H1 (cell line): ENCODE measurements around the gene ASIC2. TPM values are rescaled to one million over a fixed set of nuclear protein-coding genes. Genes with fewer than 3 reads are reported as not detected.

ENCODE experiments used
- CTCF ChIA-PET: fragments of 300-600 bp; sonication (Branson Sonifier 250); formaldehyde crosslinking; loops from one replicate; lab custom pipeline; 2021; ENCODE audit not compliant: partially characterized antibody; lab: Charles Lee
- POLR2A ChIA-PET: fragments of 300-600 bp; sonication (Branson Sonifier 250); formaldehyde crosslinking; loops from one replicate; lab custom pipeline; 2021; ENCODE audit warnings: inconsistent platforms; ENCODE audit not compliant: partially characterized antibody; lab: Charles Lee
- DNase-seq, 2 experiments: peaks; one replicate each; pipeline versions ENCODE4 v3.0.0 to v3.0.0-alpha.2; 2010 to 2022; ENCODE audit warnings: low spot score in 2 of 2, low read depth in 1 of 2, mixed read lengths in 1 of 2
- FAIRE-seq: peaks from 2 replicates; lab custom pipeline; 2011; peaks lifted over from hg19 to GRCh38; lab: Jason Lieb, UNC
- H2AFZ ChIP-seq: 2 replicates; pipeline ENCODE4 v1.8.1; 2012; ENCODE audit warnings: low read length, inconsistent platforms
- H2AK5ac ChIP-seq: 2 replicates; pipeline ENCODE4 v1.6.1; 2013; ENCODE audit warnings: low read depth, low read length
- H2BK120ac ChIP-seq: replicated peaks from 2 replicates; pipeline ENCODE3; 2013; ENCODE audit warnings: low read depth, low read length, inconsistent platforms
- H2BK12ac ChIP-seq: 2 replicates; pipeline ENCODE4 v1.6.1; 2013; ENCODE audit warnings: low read depth, low read length
- H2BK15ac ChIP-seq: 2 replicates; pipeline ENCODE4 v1.6.1; 2013; ENCODE audit warnings: low read length
- H2BK20ac ChIP-seq: 2 replicates; pipeline ENCODE4 v1.6.1; 2013; ENCODE audit warnings: low read length
- H2BK5ac ChIP-seq: 2 replicates; pipeline ENCODE4 v1.6.1; 2013; ENCODE audit warnings: low read depth, low read length
- H3K14ac ChIP-seq: 2 replicates; pipeline ENCODE4 v1.6.1; 2013; ENCODE audit warnings: inconsistent platforms; ENCODE audit not compliant: insufficient read length
- H3K18ac ChIP-seq: 2 replicates; pipeline ENCODE4 v1.6.1; 2013; ENCODE audit warnings: low read length; ENCODE audit errors: extremely low read depth
- H3K23ac ChIP-seq: 2 replicates; pipeline ENCODE4 v1.6.1; 2013; ENCODE audit warnings: inconsistent platforms; ENCODE audit not compliant: insufficient read length
- H3K23me2 ChIP-seq: 2 replicates; pipeline ENCODE4 v1.6.1; 2013; ENCODE audit warnings: low read depth, low read length
- H3K27ac ChIP-seq: 2 replicates; pipeline ENCODE4 v1.6.1; 2011; ENCODE audit warnings: low read depth, low read length, inconsistent platforms
- H3K27me3 ChIP-seq, 4 experiments: replicated peaks in 1 of 4; 1 replicate in 1 of 4; 2 replicates in 3 of 4; pipeline versions ENCODE4 v1.6.1 to v1.8.1; 2011 to 2013; ENCODE audit warnings: low read length in 3 of 4, mild to moderate bottlenecking in 3 of 4, inconsistent platforms in 2 of 4, mixed read lengths in 2 of 4, moderate library complexity in 1 of 4; ENCODE audit not compliant: control insufficient read depth in 3 of 4, insufficient read depth in 3 of 4; ENCODE audit errors: extremely low read depth in 1 of 4
- H3K36me3 ChIP-seq, 4 experiments: 2 replicates each; pipeline versions ENCODE4 v1.6.1 to v1.8.1; 2011 to 2013; ENCODE audit warnings: mild to moderate bottlenecking in 4 of 4, low read length in 3 of 4, moderate library complexity in 2 of 4, control low read depth in 1 of 4, inconsistent platforms in 1 of 4; ENCODE audit not compliant: insufficient read depth in 4 of 4, control insufficient read depth in 2 of 4
- H3K4ac ChIP-seq: replicated peaks from 2 replicates; pipeline ENCODE3; 2013; ENCODE audit warnings: low read length, low read depth, mixed read lengths, inconsistent platforms; ENCODE audit not compliant: insufficient read length
- H3K4me1 ChIP-seq, 4 experiments: replicated peaks in 1 of 4; 1 replicate in 1 of 4; 2 replicates in 3 of 4; pipeline versions ENCODE4 v1.6.1 to v1.8.1; 2011 to 2013; ENCODE audit warnings: low read length in 3 of 4, inconsistent platforms in 2 of 4, mixed read lengths in 1 of 4; ENCODE audit not compliant: insufficient read depth in 4 of 4, control insufficient read depth in 3 of 4
- H3K4me2 ChIP-seq, 2 experiments: 2 replicates each; pipeline versions ENCODE4 v1.6.1 to v1.8.1; 2011 to 2013; ENCODE audit warnings: low read depth in 2 of 2, low read length in 2 of 2, control low read depth in 1 of 2, inconsistent platforms in 1 of 2, mild to moderate bottlenecking in 1 of 2; ENCODE audit not compliant: insufficient read depth in 1 of 2
- H3K4me3 ChIP-seq, 4 experiments: fragments of 200-600, 300-600 bp in 1 of 4; sonication (generic), shearing (Covaris generic), sonication (Bioruptor Twin) in 1 of 4; 2 replicates each; pipeline versions ENCODE4 v1.5.1 to v1.8.1; 2011 to 2016; ENCODE audit warnings: low read length in 4 of 4, low read depth in 3 of 4, control low read depth in 2 of 4, inconsistent platforms in 2 of 4, mild to moderate bottlenecking in 2 of 4, mixed read lengths in 1 of 4, moderate library complexity in 1 of 4; ENCODE audit not compliant: insufficient read depth in 2 of 4; ENCODE audit errors: extremely low read depth in 1 of 4
- H3K56ac ChIP-seq: replicated peaks from 2 replicates; pipeline ENCODE3; 2013; ENCODE audit warnings: low read depth, mild to moderate bottlenecking, mixed read lengths, low read length, inconsistent platforms; ENCODE audit not compliant: insufficient read length
- H3K79me1 ChIP-seq: 2 replicates; pipeline ENCODE4 v1.6.1; 2013; ENCODE audit warnings: low read depth, low read length, control low read depth
- H3K79me2 ChIP-seq, 2 experiments: 2 replicates each; pipeline versions ENCODE4 v1.6.1 to v1.8.1; 2012 to 2013; ENCODE audit warnings: low read length in 2 of 2, mild to moderate bottlenecking in 2 of 2, inconsistent platforms in 1 of 2; ENCODE audit not compliant: insufficient read depth in 2 of 2, control insufficient read depth in 1 of 2
- H3K9ac ChIP-seq, 4 experiments: replicated peaks in 1 of 4; 1 replicate in 1 of 4; 2 replicates in 3 of 4; pipeline versions ENCODE4 v1.6.1 to v1.8.1; 2011 to 2013; ENCODE audit warnings: low read depth in 3 of 4, low read length in 3 of 4, control low read depth in 2 of 4, mild to moderate bottlenecking in 2 of 4, moderate library complexity in 2 of 4, inconsistent platforms in 1 of 4; ENCODE audit errors: extremely low read depth in 1 of 4
- H3K9me3 ChIP-seq, 2 experiments: 2 replicates each; pipeline versions ENCODE4 v1.6.1 to v1.8.1; 2012 to 2013; ENCODE audit warnings: mild to moderate bottlenecking in 2 of 2, moderate library complexity in 2 of 2, control low read depth in 1 of 2, inconsistent platforms in 1 of 2, low read depth in 1 of 2, low read length in 1 of 2, mixed read lengths in 1 of 2; ENCODE audit not compliant: insufficient read depth in 2 of 2
- H4K20me1 ChIP-seq, 2 experiments: replicated peaks in 1 of 2; 2 replicates each; pipeline versions ENCODE3 to v1.8.1; 2011 to 2013; ENCODE audit warnings: inconsistent platforms in 2 of 2, low read length in 2 of 2, mild to moderate bottlenecking in 1 of 2; ENCODE audit not compliant: insufficient read depth in 2 of 2, control insufficient read depth in 1 of 2
- H4K5ac ChIP-seq: 2 replicates; pipeline ENCODE4 v1.6.1; 2013; ENCODE audit warnings: low read length, low read depth, mixed read lengths, inconsistent platforms; ENCODE audit not compliant: insufficient read length
- H4K8ac ChIP-seq: 2 replicates; pipeline ENCODE4 v1.8.0; 2013; ENCODE audit warnings: mild to moderate bottlenecking, moderate library complexity, low read length, inconsistent platforms; ENCODE audit not compliant: insufficient read depth; ENCODE audit errors: extremely low read depth
- H4K91ac ChIP-seq: replicated peaks from 2 replicates; pipeline ENCODE3; 2013; ENCODE audit warnings: low read length, mixed read lengths, inconsistent platforms; ENCODE audit not compliant: insufficient read length
- EZH2 ChIP-seq: fragments of 200-600 bp; sonication (generic); IDR thresholded peaks from 2 replicates; pipeline ENCODE4 v1.7.1; 2012; ENCODE audit warnings: low read depth, mild to moderate bottlenecking, moderate library complexity, low read length, inconsistent platforms; ENCODE audit not compliant: severe bottlenecking
- SIX5 ChIP-seq: IDR thresholded peaks from 2 replicates; pipeline ENCODE4 v1.6.1; 2011; ENCODE audit warnings: mild to moderate bottlenecking, low read depth, low read length
- SP1 ChIP-seq: IDR thresholded peaks from 2 replicates; pipeline ENCODE4 v1.6.1; 2011; ENCODE audit warnings: low read depth, low read length
- SP4 ChIP-seq: IDR thresholded peaks from 2 replicates; pipeline ENCODE4 v1.6.1; 2012; ENCODE audit warnings: low read length, inconsistent platforms
- TAF7 ChIP-seq: optimal IDR thresholded peaks from 2 replicates; pipeline ENCODE3; 2011; ENCODE audit warnings: low read depth, mild to moderate bottlenecking, inconsistent platforms, low read length, moderate library complexity, borderline replicate concordance
- WGBS, 2 experiments: shearing (Covaris generic) in 1 of 2; methylation state at CpG; one replicate each; pipeline versions ENCODE4 v1.1.6 to v1.1.7; 2013 to 2015; ENCODE audit warnings: low lambda C conversion rate in 2 of 2, mixed read lengths in 2 of 2, inconsistent platforms in 1 of 2, low coverage in 1 of 2, missing lambda C conversion rate in 1 of 2; ENCODE audit not compliant: insufficient replicate concordance in 2 of 2, insufficient coverage in 1 of 2, insufficient read length in 1 of 2; ENCODE audit errors: extremely low coverage in 1 of 2, missing lambda C conversion rate in 1 of 2; 5-methylcytosine and 5-hydroxymethylcytosine counted together
- polyA plus RNA-seq, 7 experiments: library from polyadenylated mRNA; depleted of rRNA in 3 of 7; stranded (reverse) in 5 of 7; unstranded in 2 of 7; fragments of >200 nt in 5 of 7; fragments of 200-250 nt in 2 of 7; gene quantifications; 1 replicate in 5 of 7; 2 replicates in 1 of 7; 4 replicates in 1 of 7; pipeline versions ENCODE4 v1.2.1 to v1.2.3, GENCODE V29; 2011 to 2013; ENCODE audit warnings: missing spikeins in 2 of 7, mixed read lengths in 2 of 7
- total RNA-seq: library from RNA; stranded (reverse); fragmentation: NEBNext Ultra II Directional; extraction: Animal tissue kit (Norgen Biotek cat#: 25700); gene quantifications from 2 replicates; pipeline ENCODE4 v1.2.1, GENCODE V29; 2021

Gene ASIC2
- total and polyA plus RNA-seq, 2 of the 8 experiments (the other 6 are each of a cell fraction or from before 2014, with no cell fraction given): 0.86 to 1.2 TPM

GRCh38 chr17:33318241-33318640 lies 25.1 kb upstream of the ASIC2 start:
- no peak overlapping the region for H3K27ac ChIP-seq
- H3K56ac ChIP-seq: no peak overlapping the region
- CTCF ChIA-PET: interaction anchor here (0.6 to 2.9 kb wide), 12 partner anchors 9 to 391 kb away, joined by 3 to 11 read pairs (median 3); no protein-coding TSS in a partner anchor
- no peaks in the 10 kb centered on the region for H3K36me3 ChIP-seq
- H3K18ac ChIP-seq: no peak overlapping the region
- H3K27me3 ChIP-seq: no peaks in the 10 kb centered on the region; a peak in 3 of 7 replicates
- no peak for FAIRE-seq
- H2BK5ac ChIP-seq: no peak overlapping the region
- no peak overlapping the region for H3K4me3 ChIP-seq
- POLR2A ChIA-PET: no interaction called here
- 81% methylated on average over 3 of the region's 3 CpGs; no CpG with 5 or more reads in 1 of the 2 experiments for WGBS, 2 experiments
- no peaks in the 10 kb centered on the region; the same call in 1 of the 2 replicates for H3K23me2 ChIP-seq
- H3K9me3 ChIP-seq: no peaks in the 10 kb centered on the region
- H3K4me1 ChIP-seq: peaks cover 0 to 4% (median 0%) of the 10 kb centered on the region in 4 experiments; a peak in 1 of 7 replicates
- H3K79me2 ChIP-seq: no peaks in the 10 kb centered on the region
- H3K23ac ChIP-seq: no peak overlapping the region
- no peaks in the 10 kb centered on the region for H4K20me1 ChIP-seq
- no peak overlapping the region for H2AFZ ChIP-seq
- no peak overlapping the region for H2AK5ac ChIP-seq
- H4K91ac ChIP-seq: no peak overlapping the region
- H3K79me1 ChIP-seq: no peaks in the 10 kb centered on the region
- H3K4ac ChIP-seq: no peak overlapping the region
- H2BK12ac ChIP-seq: no peak overlapping the region
- H3K14ac ChIP-seq: no peak overlapping the region
- no peak overlapping the region; a peak in 1 of 7 replicates for H3K9ac ChIP-seq
- H2BK20ac ChIP-seq: no peak overlapping the region
- H2BK120ac ChIP-seq: no peak overlapping the region
- TF ChIP-seq SP4 (no peak), TAF7 (no peak), EZH2 (no peak), SP1 (no peak), SIX5 (no peak)
- TF ChIP-seq, all 59 proteins: peak for 0
- Histone ChIP-seq H3K4me2 (no peak overlapping the region), H4K5ac (no peak overlapping the region), H2BK15ac (no peak overlapping the region), H4K8ac (no peak overlapping the region)
- no peak for DNase-seq
